ENCODE data around the gene CHD9. TPM values are rescaled to one million over a fixed set of nuclear protein-coding genes. Genes with fewer than 3 reads are reported as not detected.

CHD9 gene
- total RNA-seq, 2 experiments from 2014 or later, result 13.2 to 18.8 TPM

DNA sequence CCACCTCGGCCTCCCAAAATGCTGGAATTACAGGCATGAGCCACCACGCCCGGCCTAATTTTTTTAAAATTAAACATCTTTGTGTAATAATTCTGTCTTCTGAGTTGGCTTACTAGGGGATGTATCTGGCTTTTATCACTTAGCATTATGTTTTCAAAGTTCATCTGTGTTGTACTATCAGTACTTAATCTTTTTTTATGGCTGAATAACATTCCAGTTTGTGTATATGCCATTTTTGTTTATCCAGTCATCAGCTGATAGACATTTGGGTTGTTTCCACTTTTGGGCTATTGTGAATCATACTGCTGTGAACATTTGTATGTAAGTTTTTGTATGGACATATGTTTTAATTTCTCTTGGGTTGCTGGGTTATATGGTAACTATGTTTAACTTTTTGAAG lies 69.0 kb downstream of the CHD9 start:
- H3K9me3 Mint-ChIP-seq (ENCODE audit: low read depth), result no peaks in the 10 kb centered on the region
- intact Hi-C loops (cut with DNase I, micrococcal nuclease), result no loop called here
- peaks cover 2% of the 10 kb centered on the region for H3K4me1 Mint-ChIP-seq
- DNase-seq (no peak), ATAC-seq (no peak)
- POLR2A ChIA-PET, result no interaction called here
- no peaks in the 10 kb centered on the region for H3K27me3 Mint-ChIP-seq
- H3K36me3 Mint-ChIP-seq (ENCODE audit: low read depth), result no peaks in the 10 kb centered on the region
- CTCF ChIA-PET, result interaction anchor here (0.6 kb wide), 1 partner anchor 82 kb away, joined by 3 read pairs; no protein-coding TSS in a partner anchor
- H3K27ac Mint-ChIP-seq, result no peak overlapping the region
- no peak overlapping the region for H3K4me3 Mint-ChIP-seq

DNA sequence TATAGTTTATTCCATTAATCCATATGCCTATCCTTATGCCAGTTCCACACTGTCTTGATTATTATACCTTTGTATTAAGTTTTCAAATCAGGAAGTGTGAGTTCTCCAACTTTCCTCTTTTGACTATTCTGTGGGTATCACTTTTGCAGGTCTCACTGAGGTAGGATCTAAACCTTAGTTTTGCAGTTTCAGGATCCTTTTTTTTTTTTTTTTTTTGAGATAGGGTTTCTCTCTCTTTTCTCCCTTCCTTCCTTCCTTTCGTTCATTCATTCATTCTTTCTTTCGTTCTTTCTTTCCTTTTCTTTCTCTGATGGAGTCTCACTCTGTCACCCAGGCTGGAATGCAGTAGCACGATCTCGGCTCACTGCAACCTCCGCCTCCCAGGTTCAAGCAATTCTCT lies 71.6 kb downstream of the CHD9 start:
- ATAC-seq (no peak), DNase-seq (no peak)
- H3K27me3 Mint-ChIP-seq, result peaks cover 3% of the 10 kb centered on the region
- POLR2A ChIA-PET, result no interaction called here
- no peak overlapping the region for H3K4me3 Mint-ChIP-seq
- no peaks in the 10 kb centered on the region for H3K36me3 Mint-ChIP-seq (ENCODE audit: low read depth)
- H3K9me3 Mint-ChIP-seq (ENCODE audit: low read depth), result no peaks in the 10 kb centered on the region
- intact Hi-C loops (cut with DNase I, micrococcal nuclease), result no loop called here
- peaks cover 9% of the 10 kb centered on the region for H3K4me1 Mint-ChIP-seq
- H3K27ac Mint-ChIP-seq, result no peak overlapping the region
- CTCF ChIA-PET, result interaction anchor here (1.1 kb wide), 1 partner anchor 12 kb away, joined by 3 read pairs; no protein-coding TSS in a partner anchor

DNA sequence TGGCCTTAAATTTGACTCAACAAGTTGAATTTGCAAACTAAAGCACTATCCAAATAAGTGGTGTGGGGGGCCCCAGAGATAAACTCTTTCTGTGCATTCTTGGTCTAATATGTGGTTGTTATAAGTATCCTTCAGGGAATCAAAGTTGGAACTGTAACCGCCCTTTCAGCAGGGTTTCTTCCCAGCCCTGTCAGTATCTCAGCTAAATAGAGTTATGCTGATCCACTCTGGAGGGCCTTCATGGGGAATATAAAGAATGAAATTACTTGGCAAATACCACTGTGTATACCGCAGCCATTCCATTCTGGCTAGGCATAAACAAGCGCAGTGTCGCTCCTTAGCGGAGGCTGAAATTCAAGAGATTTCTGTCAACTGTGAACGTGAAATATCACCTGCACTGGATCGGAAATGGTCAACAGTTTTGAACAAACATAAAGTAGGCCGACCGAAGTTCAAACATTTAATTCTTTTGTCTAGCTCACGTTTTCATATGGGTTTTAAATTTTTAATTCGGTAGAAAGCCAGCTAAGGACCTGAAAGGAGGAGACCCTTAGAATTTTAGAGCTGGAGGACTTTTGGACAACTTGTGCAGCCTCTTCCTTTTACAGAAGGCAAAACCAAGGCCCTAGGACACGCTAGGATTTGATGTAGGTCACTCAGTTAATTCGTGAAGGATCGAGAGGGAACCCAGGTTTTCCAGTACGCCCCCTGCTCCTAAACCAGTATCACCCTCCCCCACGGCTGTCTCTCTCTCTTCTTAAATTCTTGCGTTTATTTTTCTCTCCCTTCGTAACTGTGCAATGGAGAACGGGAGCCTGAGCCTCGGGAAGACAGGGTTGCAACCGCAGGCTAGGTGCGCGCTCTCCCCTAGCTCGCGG lies 74.7 kb downstream of the CHD9 start:
- peaks cover 3% of the 10 kb centered on the region for H3K27me3 Mint-ChIP-seq
- POLR2A ChIA-PET, result no interaction called here
- H3K4me1 Mint-ChIP-seq, result peaks cover 14% of the 10 kb centered on the region
- CTCF ChIA-PET, result interaction anchor here (0.6 to 1.8 kb wide), 7 partner anchors 9 to 419 kb away, joined by 3 to 6 read pairs (median 4); partner anchors contain the start of genes AKTIP and CHD9
- H3K4me3 Mint-ChIP-seq, result peak overlapping the region; percentile 70
- H3K27ac Mint-ChIP-seq, result peak overlapping the region; percentile 55
- no peaks in the 10 kb centered on the region for H3K9me3 Mint-ChIP-seq (ENCODE audit: low read depth)
- DNase-seq, result no peak
- H3K36me3 Mint-ChIP-seq (ENCODE audit: low read depth), result peaks cover 3% of the 10 kb centered on the region
- ATAC-seq, result no peak
- intact Hi-C loops (cut with DNase I, micrococcal nuclease), result loop anchor here (1.0 to 10.0 kb wide), 18 partner anchors 30 to 1799 kb away; partner anchors contain the start of genes FTO (in 2 of the 2), RBL2 (in 2 of the 2), AKTIP (in 1 of the 2) and CHD9 (in 1 of the 2)

DNA sequence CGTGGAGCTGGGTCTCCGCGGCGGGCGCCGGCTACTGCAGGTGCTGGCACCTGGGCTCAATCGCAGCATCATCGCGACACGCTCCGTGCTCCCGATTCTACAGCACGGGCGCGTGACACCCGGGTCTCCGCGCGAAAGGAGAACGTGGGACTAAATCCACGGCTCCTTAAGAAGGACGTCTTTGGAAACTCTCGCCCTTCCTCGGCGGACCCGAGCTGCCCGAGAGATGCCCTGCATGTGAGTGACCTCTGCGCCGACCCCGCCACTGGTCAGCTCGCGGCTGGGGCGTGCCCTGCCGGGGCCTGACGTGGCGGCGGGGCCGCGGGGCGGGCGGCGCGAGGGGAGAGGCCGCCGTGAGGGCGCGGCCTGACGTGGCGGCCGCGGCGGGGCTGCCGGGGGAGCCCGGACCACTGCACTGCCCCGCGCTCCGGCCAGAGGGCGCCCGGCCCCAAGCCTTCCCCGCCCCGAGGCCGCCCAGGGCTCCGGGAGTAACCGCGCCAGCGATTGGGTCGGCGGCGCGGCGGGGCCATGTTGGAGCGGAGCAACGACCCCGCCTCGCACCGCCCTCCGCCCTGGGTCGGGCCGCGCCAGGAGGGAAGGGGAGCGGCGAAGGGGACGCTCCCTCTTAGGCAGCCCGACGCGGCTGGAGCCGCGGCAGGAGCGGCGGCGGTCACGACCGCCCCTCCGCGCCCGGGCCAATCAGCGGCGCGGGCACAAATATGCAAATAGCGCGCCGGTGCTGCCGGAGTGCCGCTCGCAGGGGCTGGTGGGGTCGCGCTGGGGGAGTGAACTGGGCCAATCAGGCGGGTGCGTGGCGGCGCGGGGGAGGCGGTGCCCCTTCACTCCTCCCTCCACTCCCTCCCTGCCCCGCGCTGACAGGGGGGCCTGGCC lies 75.6 kb downstream of the CHD9 start:
- peak; percentile 83 for ATAC-seq
- H3K4me1 Mint-ChIP-seq, result peaks cover 20% of the 10 kb centered on the region
- no peaks in the 10 kb centered on the region for H3K9me3 Mint-ChIP-seq (ENCODE audit: low read depth)
- peaks cover 3% of the 10 kb centered on the region for H3K27me3 Mint-ChIP-seq
- ChIA-PET POLR2A (no interaction called here), CTCF (interaction anchor here (0.6 to 1.8 kb wide), 7 partner anchors 9 to 418 kb away, joined by 3 to 6 read pairs (median 4); partner anchors contain the start of genes AKTIP and CHD9)
- peak overlapping the region; percentile 70 for H3K4me3 Mint-ChIP-seq
- intact Hi-C loops (cut with DNase I, micrococcal nuclease), result loop anchor here (1.0 to 10.0 kb wide), 18 partner anchors 30 to 1798 kb away; partner anchors contain the start of genes FTO (in 2 of the 2), RBL2 (in 2 of the 2), AKTIP (in 1 of the 2) and CHD9 (in 1 of the 2)
- DNase-seq, result peak; percentile 93
- peak overlapping the region; percentile 55 for H3K27ac Mint-ChIP-seq
- peaks cover 3% of the 10 kb centered on the region for H3K36me3 Mint-ChIP-seq (ENCODE audit: low read depth)

DNA sequence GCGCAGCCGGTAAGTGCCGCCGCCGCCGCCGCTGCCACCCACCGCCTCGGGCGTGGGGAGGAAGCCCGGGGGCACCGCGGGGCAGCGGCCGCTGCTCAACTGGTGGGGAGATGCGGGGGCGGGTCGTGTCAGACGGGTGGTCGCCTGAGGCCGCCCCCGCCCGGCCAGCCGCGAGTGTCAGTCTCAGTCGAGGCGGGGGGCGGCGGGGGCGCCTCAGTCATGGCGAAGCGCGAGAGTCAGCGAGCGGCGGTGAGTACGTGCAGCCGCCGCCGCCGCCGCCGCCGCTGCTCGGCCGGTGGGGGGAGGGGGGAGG lies 76.2 kb downstream of the CHD9 start:
- peaks cover 3% of the 10 kb centered on the region for H3K27me3 Mint-ChIP-seq
- intact Hi-C loops (cut with DNase I, micrococcal nuclease), result loop anchor here (2.0 to 10.0 kb wide), 8 partner anchors 32 to 1798 kb away; partner anchors contain the start of genes FTO (in 1 of the 2), RBL2 (in 1 of the 2) and RPGRIP1L (in 1 of the 2)
- peak overlapping the region; percentile 54 for H3K4me3 Mint-ChIP-seq
- POLR2A ChIA-PET, result no interaction called here
- H3K27ac Mint-ChIP-seq, result no peak overlapping the region
- peaks cover 3% of the 10 kb centered on the region for H3K36me3 Mint-ChIP-seq (ENCODE audit: low read depth)
- ATAC-seq (peak; percentile 1), DNase-seq (no peak)
- no peaks in the 10 kb centered on the region for H3K9me3 Mint-ChIP-seq (ENCODE audit: low read depth)
- CTCF ChIA-PET, result no interaction called here
- peaks cover 21% of the 10 kb centered on the region for H3K4me1 Mint-ChIP-seq

DNA sequence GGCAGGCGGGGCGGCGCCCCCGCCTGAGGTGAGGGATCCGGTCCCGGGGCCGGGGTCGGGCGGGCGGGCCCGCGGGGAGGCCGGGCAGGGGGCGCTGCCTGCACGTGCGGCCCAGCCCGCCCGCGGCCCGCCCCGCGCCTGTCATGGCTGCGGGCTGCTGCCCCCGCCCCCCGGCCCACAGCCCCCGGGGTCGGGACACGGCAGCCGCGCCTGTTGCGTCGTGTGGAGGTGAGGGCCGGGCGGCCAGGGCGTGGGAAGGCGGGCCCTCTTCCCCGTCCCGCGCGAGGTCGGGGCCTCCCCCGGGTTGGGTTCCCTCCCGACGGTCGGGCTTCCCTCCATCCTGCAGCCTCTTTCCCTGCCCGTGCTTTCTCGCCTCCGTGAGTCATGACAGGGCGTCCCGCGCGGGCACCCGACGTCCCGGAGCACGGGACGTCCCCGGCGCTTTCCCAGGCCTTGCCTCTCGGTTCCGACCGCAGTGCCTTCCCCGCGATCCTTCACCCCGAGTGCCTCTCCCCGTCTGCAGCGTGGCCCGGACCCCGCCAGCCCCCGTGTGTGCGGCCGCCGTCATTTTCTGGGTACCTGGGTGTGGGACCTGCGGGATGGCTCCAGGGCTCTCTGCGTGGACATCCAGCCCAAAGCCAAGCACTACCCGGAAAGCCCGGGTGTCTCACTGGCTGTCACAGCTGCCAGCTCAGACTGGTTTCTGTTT lies 76.7 kb downstream of the CHD9 start:
- CTCF ChIA-PET, result no interaction called here
- Mint-ChIP-seq H3K36me3 (ENCODE audit: low read depth) (peaks cover 3% of the 10 kb centered on the region), H3K4me3 (peak overlapping the region; percentile 82), H3K27ac (peak overlapping the region; percentile 67), H3K4me1 (peaks cover 20% of the 10 kb centered on the region), H3K9me3 (ENCODE audit: low read depth) (no peaks in the 10 kb centered on the region), H3K27me3 (peaks cover 3% of the 10 kb centered on the region)
- peak; percentile 83 for DNase-seq
- intact Hi-C loops (cut with DNase I, micrococcal nuclease), result loop anchor here (2.0 to 10.0 kb wide), 8 partner anchors 33 to 1797 kb away; partner anchors contain the start of genes FTO (in 1 of the 2), RBL2 (in 1 of the 2) and RPGRIP1L (in 1 of the 2)
- POLR2A ChIA-PET, result no interaction called here
- ATAC-seq, result peak; percentile 34

DNA sequence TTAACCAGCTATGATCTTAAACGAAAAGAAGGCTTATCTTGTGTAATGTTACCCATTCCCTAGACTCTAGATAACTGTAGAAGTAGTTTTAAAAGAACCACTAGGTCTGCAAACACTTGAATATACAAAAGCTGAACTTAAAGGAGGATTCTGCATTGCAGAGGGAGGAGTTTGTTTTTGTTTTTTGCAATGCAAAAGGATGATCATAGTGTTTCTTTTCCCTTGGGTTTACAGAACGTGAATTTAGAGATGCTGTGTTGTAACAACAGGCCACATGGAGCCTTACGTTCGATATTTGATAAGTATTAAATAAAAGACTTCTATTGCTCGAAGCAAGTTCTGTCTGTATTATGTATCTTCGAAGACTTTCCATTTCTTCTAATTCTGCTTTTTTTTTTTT lies 77.6 kb downstream of the CHD9 start:
- Mint-ChIP-seq H3K4me3 (no peak overlapping the region), H3K36me3 (ENCODE audit: low read depth) (peaks cover 3% of the 10 kb centered on the region), H3K27me3 (peaks cover 3% of the 10 kb centered on the region), H3K9me3 (ENCODE audit: low read depth) (no peaks in the 10 kb centered on the region), H3K27ac (no peak overlapping the region), H3K4me1 (peaks cover 19% of the 10 kb centered on the region)
- ATAC-seq, result no peak
- CTCF ChIA-PET, result no interaction called here
- intact Hi-C loops (cut with DNase I, micrococcal nuclease), result loop anchor here in 1 of 2 experiments (5.0 to 10.0 kb wide), 4 partner anchors 75 to 570 kb away; partner anchors contain the start of genes FTO, RBL2 and RPGRIP1L
- POLR2A ChIA-PET, result no interaction called here
- DNase-seq, result no peak

DNA sequence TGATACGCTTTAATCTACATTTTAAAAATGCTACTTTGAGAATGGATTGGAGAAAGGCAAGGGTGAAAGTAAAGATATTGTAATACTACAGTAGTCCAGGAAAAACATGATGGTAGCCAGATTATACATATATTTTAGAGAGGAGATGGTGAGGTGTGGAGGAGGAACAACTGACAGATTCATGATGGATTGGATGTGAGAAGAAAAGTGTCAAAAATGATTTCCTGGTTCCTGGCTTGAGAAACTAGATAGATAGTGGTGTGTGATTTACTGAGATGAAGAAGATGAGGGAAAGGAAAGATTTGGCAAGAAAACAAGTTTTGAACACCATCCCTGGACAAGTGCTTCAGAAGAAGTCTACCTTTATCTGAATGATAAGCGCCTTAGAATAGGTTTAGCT lies 80.5 kb downstream of the CHD9 start:
- ATAC-seq, result no peak
- H3K27me3 Mint-ChIP-seq, result no peaks in the 10 kb centered on the region
- no peaks in the 10 kb centered on the region for H3K9me3 Mint-ChIP-seq (ENCODE audit: low read depth)
- POLR2A ChIA-PET, result no interaction called here
- H3K4me3 Mint-ChIP-seq, result no peak overlapping the region
- CTCF ChIA-PET, result no interaction called here
- intact Hi-C loops (cut with DNase I, micrococcal nuclease), result loop anchor here in 1 of 2 experiments (10.0 kb wide), 2 partner anchors 149 to 299 kb away; partner anchors contain the start of gene RBL2
- peaks cover 3% of the 10 kb centered on the region for H3K36me3 Mint-ChIP-seq (ENCODE audit: low read depth)
- DNase-seq, result no peak
- H3K4me1 Mint-ChIP-seq, result peaks cover 12% of the 10 kb centered on the region
- H3K27ac Mint-ChIP-seq, result no peak overlapping the region

DNA sequence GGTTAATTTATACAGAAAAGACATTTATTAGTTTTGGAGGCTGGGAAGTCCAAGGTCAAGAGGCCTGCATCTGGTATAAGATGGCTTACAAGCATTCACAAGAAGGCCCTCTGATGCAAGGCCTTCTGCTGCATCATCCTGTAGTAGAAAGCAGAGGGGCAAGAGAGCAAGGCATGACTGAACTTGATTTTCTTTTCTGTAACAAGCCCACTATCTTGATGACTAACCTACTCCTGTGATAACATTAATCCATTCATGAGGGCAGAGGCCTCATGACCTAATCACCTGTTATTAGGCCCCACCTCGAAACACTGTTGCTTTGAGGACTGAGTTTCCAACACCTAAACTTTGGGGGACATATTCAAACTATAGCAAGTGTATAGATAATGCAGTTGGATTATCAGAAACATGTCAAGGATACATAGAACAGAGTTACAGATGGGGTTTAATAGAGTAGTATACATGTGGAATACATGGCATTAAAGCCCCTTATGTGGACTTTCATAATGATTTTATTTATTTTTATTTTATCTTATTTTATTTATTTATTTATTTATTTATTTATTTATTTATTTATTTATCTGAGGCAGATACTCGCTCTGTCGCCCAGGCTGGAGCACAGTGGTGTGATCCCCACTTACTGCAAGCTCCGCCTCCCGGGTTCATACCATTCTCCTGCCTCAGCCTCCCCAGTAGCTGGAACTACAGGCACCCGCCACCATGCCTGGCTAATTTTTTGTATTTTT lies 88.2 kb downstream of the CHD9 start:
- Mint-ChIP-seq H3K36me3 (ENCODE audit: low read depth) (peaks cover 2% of the 10 kb centered on the region), H3K27ac (no peak overlapping the region), H3K27me3 (no peaks in the 10 kb centered on the region), H3K4me3 (no peak overlapping the region), H3K4me1 (no peaks in the 10 kb centered on the region), H3K9me3 (ENCODE audit: low read depth) (no peaks in the 10 kb centered on the region)
- intact Hi-C loops (cut with DNase I, micrococcal nuclease), result no loop called here
- ATAC-seq, result no peak
- DNase-seq, result no peak
- ChIA-PET CTCF (interaction anchor here (0.6 to 1.4 kb wide), 2 partner anchors 17 to 407 kb away, joined by 3 read pairs; no protein-coding TSS in a partner anchor), POLR2A (no interaction called here)

DNA sequence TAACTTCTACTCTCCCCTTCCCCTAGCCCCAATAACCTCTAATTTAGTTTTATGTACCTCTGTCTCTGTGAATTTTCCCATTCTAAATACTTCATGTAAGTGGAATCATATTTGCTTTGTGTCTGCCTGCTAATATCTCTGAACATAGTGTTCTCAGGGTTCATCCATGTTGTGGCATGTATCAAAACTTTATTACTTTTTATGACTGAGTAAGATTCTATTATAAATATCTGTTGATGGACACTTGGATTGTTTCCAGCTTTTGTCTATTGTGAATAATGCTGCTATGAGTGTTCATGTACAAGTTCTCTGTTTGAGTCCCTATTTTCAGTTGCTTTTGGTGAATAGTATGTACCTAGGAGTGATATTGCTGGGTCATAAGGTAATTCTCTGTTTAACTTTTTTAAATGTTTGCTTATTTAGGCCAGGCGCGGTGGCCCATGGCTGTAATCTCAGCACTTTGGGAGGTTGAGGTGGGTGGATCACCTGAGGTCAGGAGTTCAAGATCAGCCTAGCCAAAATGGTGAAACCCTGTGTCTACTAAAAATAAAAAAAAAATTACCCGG lies 92.8 kb downstream of the CHD9 start:
- Mint-ChIP-seq H3K4me3 (no peak overlapping the region), H3K27ac (no peak overlapping the region), H3K27me3 (no peaks in the 10 kb centered on the region), H3K4me1 (no peaks in the 10 kb centered on the region), H3K9me3 (ENCODE audit: low read depth) (no peaks in the 10 kb centered on the region), H3K36me3 (ENCODE audit: low read depth) (peaks cover 9% of the 10 kb centered on the region)
- intact Hi-C loops (cut with DNase I, micrococcal nuclease), result no loop called here
- DNase-seq (no peak), ATAC-seq (no peak)
- POLR2A ChIA-PET, result no interaction called here
- CTCF ChIA-PET, result no interaction called here

Data from activated CD4-positive, alpha-beta T cell treated with anti-CD3 and anti-CD28 coated beads for 36 hours (primary cell).